Activated CD4-positive, alpha-beta T cell treated with anti-CD3 and anti-CD28 coated beads, Interleukin-10, Interleukin-2, amounts not matched to agents 100 ng/mL and 50 ng/mL, durations not matched to agents 16 hours and 8 hours (primary cell): ENCODE data around the gene GNG14.

Experiments
- DNase-seq: peaks from one replicate; pipeline ENCODE4 v3.0.0-alpha.2; 2020

GNG14 gene

DNA sequence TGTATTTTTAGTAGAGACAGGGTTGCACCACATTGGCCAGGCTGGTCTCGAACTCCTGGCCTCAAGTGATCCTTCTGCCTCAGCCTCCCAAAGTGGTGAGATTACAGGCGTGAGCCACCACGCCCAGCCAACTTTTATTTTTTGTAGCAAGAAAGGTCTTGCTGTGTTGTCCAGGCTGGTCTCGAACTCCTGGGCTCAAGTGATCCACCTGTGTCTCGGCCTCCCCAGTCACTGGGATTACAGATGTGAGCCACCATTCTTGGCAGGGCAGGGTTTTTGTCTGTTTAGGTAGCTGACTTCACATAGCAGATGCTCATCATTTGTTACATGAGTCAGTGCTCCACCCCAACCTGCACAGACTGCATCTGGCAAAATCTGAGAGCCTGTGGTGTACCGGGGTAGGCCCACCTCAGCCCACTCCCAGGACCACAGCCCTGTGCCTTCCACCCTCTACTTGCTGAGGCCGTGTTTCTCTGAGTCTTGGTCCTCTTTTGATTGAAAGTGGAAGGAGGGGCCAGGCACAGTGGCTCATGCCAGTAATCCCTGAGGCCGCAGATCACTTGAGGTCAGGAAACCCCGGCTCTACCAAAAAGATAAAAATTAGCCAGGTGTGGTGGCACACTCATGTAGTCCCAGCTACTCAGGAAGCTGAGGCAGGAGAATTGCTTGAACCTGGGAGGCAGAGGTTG lies 40.1 kb downstream of the GNG14 start:
- no peak for DNase-seq

- DNase-seq, result no peak
Observed at GRCh38 chr19:12730064-12730463, 42.3 kb downstream of the GNG14 start.

DNA sequence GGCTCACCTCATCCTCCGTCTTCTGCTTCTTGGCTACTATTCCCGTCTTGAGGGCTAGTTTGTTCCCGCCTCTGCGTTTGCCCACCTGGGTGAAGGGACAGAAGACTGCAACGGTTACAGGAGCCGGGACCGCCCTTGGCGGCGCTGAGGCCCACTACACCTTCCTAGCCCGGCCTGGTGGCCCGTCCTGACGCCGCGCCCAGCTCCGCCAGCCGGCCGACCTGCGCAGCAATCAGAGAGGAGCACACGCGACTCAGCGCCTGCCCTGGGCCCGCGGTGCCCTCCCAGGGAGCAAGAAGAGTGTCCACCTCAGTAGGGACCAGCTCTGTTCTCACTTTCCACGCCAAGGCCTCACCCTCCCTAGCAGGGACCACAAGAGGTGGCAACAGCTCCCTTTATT lies 43.5 kb downstream of the GNG14 start:
- DNase-seq, result no peak

GRCh38 chr19:12733369-12734214 lies 45.8 kb downstream of the GNG14 start:
- peak; percentile 80 for DNase-seq

- peak; percentile 95 for DNase-seq
Observed at GRCh38 chr19:12736995-12737834, 49.4 kb downstream of the GNG14 start, which contains the start of gene GET3. Gene GET3 (plus strand): TSS chr19:12737497. CDS start chr19:12737506, 9 bp downstream.

GRCh38 chr19:12737835-12738351 lies 50.1 kb downstream of the GNG14 start:
- DNase-seq, result no peak
